Measurements from ENCODE around the gene EIF2A. TPM values are rescaled to one million over a fixed set of nuclear protein-coding genes. Genes with fewer than 3 reads are reported as not detected.
"Not testable (repeated sequence)": the region's sequence is repeated elsewhere in the genome, so short reads cannot be mapped to it uniquely, and the experiment has no call there.

The EIF2A gene
- polyA plus RNA-seq (2011; rRNA removed) (122 and 141 TPM in 2 replicates), polyA plus RNA-seq (2017; fragmentation: RNase III; extraction: RNeasy Plus Mini Kit Qiagen cat#74134 plus additional on column Dnase treatment) (105 to 126 TPM (median 110 TPM) in 3 replicates), polyA minus RNA-seq (2011; rRNA and poly(A)+ RNA removed) (62.0 and 69.8 TPM in 2 replicates)
- 64.3 and 66.7 TPM in 2 replicates for polyA plus RNA-seq (2012; cell fraction: cytosol; rRNA removed)
- 26.4 and 37.4 TPM in 2 replicates for polyA plus RNA-seq (2012; cell fraction: nucleus; rRNA removed)

GRCh38 chr3:150546226-150547044 is at the start of gene EIF2A, which contains the start of gene SERP1:
Gene EIF2A, plus strand, starts transcription at chr3:150546787. Its CDS starts 16 bp downstream, at chr3:150546803.
Gene SERP1, minus strand, starts transcription at chr3:150546496. Its CDS starts 361 bp downstream, at chr3:150546135.
- ATAC-seq = peak; percentile 97 to 98
- POLR2A ChIA-PET = interaction anchor here (0.6 to 1.3 kb wide), 14 partner anchors 8 to 575 kb away, joined by 3 to 7 read pairs (median 4); partner anchors contain the start of genes ERICH6, SELENOT, SIAH2 and TSC22D2
- Histone ChIP-seq H3K9me3 (no peaks in the 10 kb centered on the region), H3K4me2 (peak within 1 kb of the TSS; percentile 83), H3K4me1 (peaks cover 20% of the 10 kb centered on the region), H3K27ac (peak within 1 kb of the TSS; percentile 92 to 96), H3K4me3 (peak within 1 kb of the TSS; percentile 94)
- TF ChIP-seq BCL3 (IDR thresholded peaks at IDR 0.05) (peak; percentile 88; the same call in 2 of the 3 replicates), MAFK (IDR thresholded peaks at IDR 0.05; ENCODE audit: partially characterized antibody) (peak; percentile 80), ZNF302 (CRISPR knock-in tag; IDR thresholded peaks at IDR 0.05) (no peak), E2F6 (IDR thresholded peaks at IDR 0.05; ENCODE audit: borderline replicate concordance, low read depth) (no peak), POLR2A (IDR thresholded peaks at IDR 0.05; ENCODE audit: low read length) (peak; percentile 93), KDM5A (IDR thresholded peaks at IDR 0.05) (peak; percentile 87), PHF8 (IDR thresholded peaks at IDR 0.05; ENCODE audit: borderline replicate concordance, low read depth) (peak; percentile 76), NR3C1 (IDR thresholded peaks at IDR 0.05) (no peak), HEYL (CRISPR knock-in tag; IDR thresholded peaks at IDR 0.05) (no peak), MYC (IDR thresholded peaks at IDR 0.05; ENCODE audit: borderline replicate concordance, low read length) (peak; percentile 95), MAX (IDR thresholded peaks at IDR 0.05) (peak; percentile 96), JUN (IDR thresholded peaks at IDR 0.05) (peak; percentile 74 to 84)
- CTCF ChIA-PET = interaction anchor here (0.9 to 1.3 kb wide), 3 partner anchors 10 to 19 kb away, joined by 3 to 4 read pairs (median 4); no protein-coding TSS in a partner anchor
- FAIRE-seq = peak; percentile 95
- DNase-seq (ENCODE audit: low read depth in 1 of 2, low spot score in 1 of 2) = peak; percentile 93 to 99
- WGBS (ENCODE audit: missing lambda C conversion rate) = 1% methylated on average over 44 of the region's 86 CpGs

- DNase-seq (ENCODE audit: low read depth in 1 of 2, low spot score in 1 of 2) (peak; percentile 22 to 24), ATAC-seq (peak; percentile 44 to 81; a peak in 3 of 6 replicates), FAIRE-seq (no peak)
- POLR2A ChIA-PET = no interaction called here
- H3K4me1 ChIP-seq = peaks cover 18% of the 10 kb centered on the region
- CTCF ChIA-PET = interaction anchor here (0.7 to 6.4 kb wide), 6 partner anchors 30 to 258 kb away, joined by 3 to 76 read pairs (median 4); partner anchors contain the start of gene TSC22D2
- H3K4me3 ChIP-seq = no peak overlapping the region
- WGBS (ENCODE audit: missing lambda C conversion rate) = 8% methylated on average over 2 of the region's 2 CpGs
- TF ChIP-seq HES2 (IDR thresholded peaks at IDR 0.05) (no peak), FOXS1 (CRISPR knock-in tag; IDR thresholded peaks at IDR 0.05) (no peak), HOXB13 (CRISPR knock-in tag; IDR thresholded peaks at IDR 0.05; ENCODE audit: low read depth) (no peak), POLR2A (IDR thresholded peaks at IDR 0.05; ENCODE audit: low read length) (no peak), CBX8 (IDR thresholded peaks at IDR 0.05) (no peak), EP300 (IDR thresholded peaks at IDR 0.05) (no peak), MAX (IDR thresholded peaks at IDR 0.05) (no peak), ZC3H11A (IDR thresholded peaks at IDR 0.05) (no peak), RFX5 (IDR thresholded peaks at IDR 0.05) (no peak), GATA3 (IDR thresholded peaks at IDR 0.05; ENCODE audit: borderline replicate concordance) (peak; percentile 46; the same call in 1 of the 2 replicates), USF2 (IDR thresholded peaks at IDR 0.05) (no peak), MAZ (IDR thresholded peaks at IDR 0.05; ENCODE audit: borderline replicate concordance, low read depth, low read length) (no peak), NFE2L2 (conservative IDR thresholded peaks at IDR 0.05; ENCODE audit: low read length) (no peak), CEBPB (IDR thresholded peaks at IDR 0.05) (peak in 1 of 2 experiments; percentile 39; a peak in 3 of 4 replicates), ZFP36 (IDR thresholded peaks at IDR 0.05; ENCODE audit: borderline replicate concordance, partially characterized antibody) (no peak), FOSL2 (IDR thresholded peaks at IDR 0.05) (0 out of 2 replicates have a peak, but pooled peaks have one; percentile 36), FOSL2 (CRISPR knock-in tag; IDR thresholded peaks at IDR 0.05) (peak; percentile 85), NR3C1 (IDR thresholded peaks at IDR 0.05) (no peak), RCOR1 (IDR thresholded peaks at IDR 0.05; ENCODE audit: low read depth, low read length) (no peak), JUNB (IDR thresholded peaks at IDR 0.05) (0 out of 2 replicates have a peak, but pooled peaks have one; percentile 40), HEYL (CRISPR knock-in tag; IDR thresholded peaks at IDR 0.05) (no peak), KDM5A (IDR thresholded peaks at IDR 0.05) (no peak), RAD21 (conservative IDR thresholded peaks at IDR 0.05 in 1 of 2, IDR thresholded peaks at IDR 0.05 in 1 of 2) (no peak), MAFK (IDR thresholded peaks at IDR 0.05; ENCODE audit: partially characterized antibody) (no peak), BHLHE40 (IDR thresholded peaks at IDR 0.05; ENCODE audit: low read depth, low read length) (no peak)
- no peak overlapping the region for H3K27ac ChIP-seq
- H3K9me3 ChIP-seq = peaks cover 14% of the 10 kb centered on the region
- H3K4me2 ChIP-seq = peak overlapping the region; percentile 25
Measured at GRCh38 chr3:150497956-150498355, 48.6 kb upstream of the EIF2A start.

- ATAC-seq; DNase-seq (ENCODE audit: low read depth in 1 of 2, low spot score in 1 of 2); H3K27ac ChIP-seq; POLR2A ChIA-PET; H3K4me2 ChIP-seq; H3K4me3 ChIP-seq; FAIRE-seq: not testable (repeated sequence)
- 92% methylated on average over 1 of the region's 1 CpG for WGBS (ENCODE audit: missing lambda C conversion rate)
- H3K4me1 ChIP-seq = peaks cover 13% of the 10 kb centered on the region
- H3K9me3 ChIP-seq = peaks cover 14% of the 10 kb centered on the region
- CTCF ChIA-PET = interaction anchor here (0.6 to 1.8 kb wide), 2 partner anchors 262 to 419 kb away, joined by 3 to 5 read pairs; no protein-coding TSS in a partner anchor
Measured at GRCh38 chr3:150500960-150501359, 45.6 kb upstream of the EIF2A start.
